Mesothelial cell of epicardium (in vitro differentiated cells): ENCODE results near the gene DENND4C. TPM values are rescaled to one million over a fixed set of nuclear protein-coding genes. Genes with fewer than 3 reads are reported as not detected.

Source experiments
- DNase-seq, 2 experiments: peaks; one replicate each; pipeline ENCODE4 v3.0.0; 2021; ENCODE audit warnings: low spot score in 2 of 2; ENCODE audit not compliant: unreplicated experiment in 2 of 2
- H3K27ac Mint-ChIP-seq: 2 replicates; pipeline ENCODE4 v1.8.0; 2021; ENCODE audit warnings: mixed read lengths
- H3K27me3 Mint-ChIP-seq: 2 replicates; pipeline ENCODE4 v1.8.0; 2021; ENCODE audit warnings: low read depth, mixed read lengths
- H3K36me3 Mint-ChIP-seq: 2 replicates; pipeline ENCODE4 v1.8.0; 2021; ENCODE audit warnings: mixed read lengths
- H3K4me1 Mint-ChIP-seq: 2 replicates; pipeline ENCODE4 v1.8.0; 2021; ENCODE audit warnings: mixed read lengths
- H3K4me3 Mint-ChIP-seq: 2 replicates; pipeline ENCODE4 v1.8.0; 2021; ENCODE audit warnings: mild to moderate bottlenecking, moderate library complexity, mixed read lengths
- H3K9me3 Mint-ChIP-seq: 2 replicates; pipeline ENCODE4 v1.8.0; 2021; ENCODE audit warnings: mixed read lengths
- total RNA-seq: library from RNA; stranded (reverse); gene quantifications from 3 replicates; pipeline ENCODE4 v1.2.1, GENCODE V29; 2021
- TF ChIP-seq, protein P1 (sequence below): fragments of 200-600 bp; sonication (generic); IDR thresholded peaks from one replicate; pipeline ENCODE4 v1.5.0; 2021; ENCODE audit warnings: antibody characterized with exemption; ENCODE audit not compliant: unreplicated experiment

Gene DENND4C
- total RNA-seq: 72.7 to 75.2 TPM (median 73.9 TPM) in 3 replicates

DNA sequence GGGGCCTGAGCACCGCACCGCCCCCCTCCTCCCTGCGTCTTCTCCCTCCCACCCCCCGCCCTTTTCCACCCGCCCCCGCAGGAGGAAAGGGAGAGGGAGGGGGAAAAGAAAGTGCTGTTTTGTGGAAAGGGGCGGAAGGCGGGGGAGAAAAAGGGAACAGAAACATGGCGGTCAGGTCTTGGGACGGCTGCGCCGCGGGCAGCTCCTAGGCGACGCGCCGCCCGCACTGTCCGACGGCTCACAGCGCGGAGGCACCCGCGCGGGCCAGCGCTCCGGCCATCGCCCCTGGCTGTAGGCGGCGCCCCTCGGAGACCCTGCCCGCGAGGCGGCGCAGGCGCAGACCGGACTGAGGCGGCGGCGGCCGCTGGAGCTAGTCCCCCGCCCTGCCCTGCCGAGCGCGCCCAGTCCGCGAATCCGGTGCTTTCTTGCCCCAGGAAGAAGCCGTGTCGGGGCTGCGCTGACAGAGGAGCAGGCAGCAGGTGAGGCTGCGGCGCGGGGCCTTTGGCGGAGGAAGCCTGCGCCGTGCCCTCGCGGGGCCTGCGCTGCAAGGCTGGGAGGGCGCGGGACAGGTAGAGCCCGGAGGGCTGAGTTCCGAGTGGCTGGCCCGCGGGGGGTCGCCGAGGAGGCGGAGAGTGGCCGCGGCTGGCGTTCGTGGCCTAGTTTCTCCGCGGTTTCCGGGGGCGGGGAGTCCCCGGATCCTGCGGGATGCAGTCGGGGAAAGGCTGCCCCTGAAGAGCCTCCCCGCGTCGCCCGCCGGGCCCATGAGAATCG is at the start of gene DENND4C:
Gene DENND4C, plus strand, starts transcription at position 339 of the 771 bp plus-strand sequence. CDS start 45,482 bp downstream, outside the sequence.
- no peak within 1 kb of the TSS for H3K4me3 Mint-ChIP-seq
- DNase-seq: peak; percentile 83 to 91
- H3K4me1 Mint-ChIP-seq: peaks cover 25% of the 10 kb centered on the region
- peak within 1 kb of the TSS; percentile 99 for H3K27ac Mint-ChIP-seq
- H3K36me3 Mint-ChIP-seq: no peaks in the 10 kb centered on the region
- no peaks in the 10 kb centered on the region for H3K27me3 Mint-ChIP-seq
- no peaks in the 10 kb centered on the region for H3K9me3 Mint-ChIP-seq
- TF ChIP-seq, protein P1, sequence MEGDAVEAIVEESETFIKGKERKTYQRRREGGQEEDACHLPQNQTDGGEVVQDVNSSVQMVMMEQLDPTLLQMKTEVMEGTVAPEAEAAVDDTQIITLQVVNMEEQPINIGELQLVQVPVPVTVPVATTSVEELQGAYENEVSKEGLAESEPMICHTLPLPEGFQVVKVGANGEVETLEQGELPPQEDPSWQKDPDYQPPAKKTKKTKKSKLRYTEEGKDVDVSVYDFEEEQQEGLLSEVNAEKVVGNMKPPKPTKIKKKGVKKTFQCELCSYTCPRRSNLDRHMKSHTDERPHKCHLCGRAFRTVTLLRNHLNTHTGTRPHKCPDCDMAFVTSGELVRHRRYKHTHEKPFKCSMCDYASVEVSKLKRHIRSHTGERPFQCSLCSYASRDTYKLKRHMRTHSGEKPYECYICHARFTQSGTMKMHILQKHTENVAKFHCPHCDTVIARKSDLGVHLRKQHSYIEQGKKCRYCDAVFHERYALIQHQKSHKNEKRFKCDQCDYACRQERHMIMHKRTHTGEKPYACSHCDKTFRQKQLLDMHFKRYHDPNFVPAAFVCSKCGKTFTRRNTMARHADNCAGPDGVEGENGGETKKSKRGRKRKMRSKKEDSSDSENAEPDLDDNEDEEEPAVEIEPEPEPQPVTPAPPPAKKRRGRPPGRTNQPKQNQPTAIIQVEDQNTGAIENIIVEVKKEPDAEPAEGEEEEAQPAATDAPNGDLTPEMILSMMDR: no peak

- H3K9me3 Mint-ChIP-seq: no peaks in the 10 kb centered on the region
- no peak for DNase-seq
- H3K4me3 Mint-ChIP-seq: no peak overlapping the region
- no peaks in the 10 kb centered on the region for H3K27me3 Mint-ChIP-seq
- H3K36me3 Mint-ChIP-seq: no peaks in the 10 kb centered on the region
- TF ChIP-seq, protein P1: no peak
- H3K4me1 Mint-ChIP-seq: peaks cover 16% of the 10 kb centered on the region
- H3K27ac Mint-ChIP-seq: peak overlapping the region; percentile 21
Measured at GRCh38 chr9:19180991-19181390, 49.5 kb upstream of the DENND4C start.

GRCh38 chr9:19181561-19181960 is 48.9 kb upstream of the DENND4C start:
- Mint-ChIP-seq H3K4me1 (peaks cover 19% of the 10 kb centered on the region), H3K27ac (no peak overlapping the region), H3K27me3 (no peaks in the 10 kb centered on the region), H3K4me3 (no peak overlapping the region), H3K36me3 (no peaks in the 10 kb centered on the region), H3K9me3 (no peaks in the 10 kb centered on the region)
- TF ChIP-seq, protein P1: no peak
- no peak for DNase-seq

GRCh38 chr9:19184144-19184917 is 46.2 kb upstream of the DENND4C start:
- Mint-ChIP-seq H3K9me3 (no peaks in the 10 kb centered on the region), H3K4me3 (no peak overlapping the region), H3K4me1 (peaks cover 19% of the 10 kb centered on the region), H3K27me3 (no peaks in the 10 kb centered on the region), H3K36me3 (peaks cover under 1% of the 10 kb centered on the region), H3K27ac (peak overlapping the region; percentile 96)
- TF ChIP-seq, protein P1: no peak
- no peak for DNase-seq

DNA sequence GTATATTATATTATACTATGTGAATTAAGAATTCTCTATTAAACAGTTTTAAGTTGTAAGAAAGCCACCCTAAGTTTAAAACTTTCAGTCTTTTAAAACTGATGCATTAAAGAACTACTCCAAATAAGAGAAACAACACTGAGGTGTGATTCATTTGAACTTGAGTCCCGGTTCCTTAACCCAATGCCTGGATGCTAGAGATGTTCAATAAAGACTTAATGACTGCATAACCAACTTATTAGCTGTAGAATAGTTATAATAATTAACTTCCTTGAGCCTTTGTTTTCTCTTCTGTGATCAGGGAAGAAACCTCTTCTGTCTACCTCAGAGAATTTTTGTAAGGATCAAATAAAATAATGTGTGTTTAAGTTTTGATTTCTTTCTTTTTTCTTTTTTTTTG is 45.3 kb upstream of the DENND4C start:
- H3K36me3 Mint-ChIP-seq: peaks cover 6% of the 10 kb centered on the region
- peaks cover 22% of the 10 kb centered on the region for H3K4me1 Mint-ChIP-seq
- no peaks in the 10 kb centered on the region for H3K27me3 Mint-ChIP-seq
- no peak for DNase-seq
- no peaks in the 10 kb centered on the region for H3K9me3 Mint-ChIP-seq
- no peak overlapping the region for H3K4me3 Mint-ChIP-seq
- no peak overlapping the region for H3K27ac Mint-ChIP-seq
- TF ChIP-seq, protein P1: no peak
